GM23338 (cell line): ENCODE results near the gene MAD1L1. TPM values are rescaled to one million over a fixed set of nuclear protein-coding genes. Genes with fewer than 3 reads are reported as not detected.

Experiments
- ATAC-seq: fragments of 200-7000 bp; cut with Tn5 transposase; 3 replicates; pipeline ENCODE4 v1.9.1; 2020
- DNase-seq: peaks from one replicate; pipeline ENCODE4 v3.0.0-alpha.2; 2015; ENCODE audit warnings: low spot score
- H2AFZ ChIP-seq: fragments of 200-600 bp; sonication (generic); 2 replicates; pipeline ENCODE4 v1.8.0; 2016; ENCODE audit warnings: antibody characterized with exemption, mild to moderate bottlenecking, moderate library complexity
- H3F3A ChIP-seq: fragments of 200-600 bp; sonication (generic); replicated peaks from 2 replicates; pipeline ENCODE4 v1.8.0; 2017; ENCODE audit warnings: antibody characterized with exemption, mixed run types, low read depth
- H3K27ac ChIP-seq: fragments of 200-600 bp; sonication (generic); 2 replicates; pipeline ENCODE4 v1.6.1; 2016; ENCODE audit warnings: low read depth
- H3K27me3 ChIP-seq: fragments of 200-600 bp; sonication (generic); 2 replicates; pipeline ENCODE4 v1.8.0; 2016; ENCODE audit warnings: mild to moderate bottlenecking, mixed run types, moderate library complexity; ENCODE audit not compliant: insufficient read depth
- H3K36me3 ChIP-seq: fragments of 200-600 bp; sonication (generic); 2 replicates; pipeline ENCODE4 v1.8.0; 2016; ENCODE audit warnings: mild to moderate bottlenecking; ENCODE audit not compliant: insufficient read depth
- H3K4me1 ChIP-seq: fragments of 200-600 bp; sonication (generic); 2 replicates; pipeline ENCODE4 v1.8.0; 2016; ENCODE audit warnings: mild to moderate bottlenecking, moderate library complexity; ENCODE audit not compliant: insufficient read depth
- H3K4me2 ChIP-seq: fragments of 200-600 bp; sonication (generic); 2 replicates; pipeline ENCODE4 v1.7.1; 2017; ENCODE audit warnings: mixed run types
- H3K4me3 ChIP-seq: fragments of 200-600 bp; sonication (generic); 2 replicates; pipeline ENCODE4 v1.6.1; 2016; ENCODE audit warnings: mixed run types
- H3K79me2 ChIP-seq: fragments of 200-600 bp; sonication (generic); replicated peaks from 2 replicates; pipeline ENCODE4 v1.8.0; 2017; ENCODE audit warnings: mild to moderate bottlenecking; ENCODE audit not compliant: insufficient read depth
- H3K9me2 ChIP-seq: fragments of 200-600 bp; sonication (generic); 2 replicates; pipeline ENCODE4 v1.8.0; 2017; ENCODE audit not compliant: insufficient read depth
- H4K20me1 ChIP-seq: fragments of 200-600 bp; sonication (generic); replicated peaks from 2 replicates; pipeline ENCODE4 v1.8.0; 2017; ENCODE audit warnings: mild to moderate bottlenecking; ENCODE audit not compliant: insufficient read depth
- H3K27ac Mint-ChIP-seq: 2 replicates; pipeline ENCODE4 v1.8.0; 2020; ENCODE audit warnings: inconsistent platforms, mild to moderate bottlenecking, moderate library complexity, mixed read lengths
- H3K27me3 Mint-ChIP-seq: 3 replicates; pipeline ENCODE4 v1.8.0; 2022; ENCODE audit warnings: low read depth, mild to moderate bottlenecking, moderate library complexity, mixed read lengths, inconsistent platforms; ENCODE audit not compliant: insufficient read depth, poor library complexity
- H3K36me3 Mint-ChIP-seq: 3 replicates; pipeline ENCODE4 v1.8.0; 2021; ENCODE audit warnings: low read depth, mild to moderate bottlenecking, inconsistent platforms, moderate library complexity, mixed read lengths
- H3K4me1 Mint-ChIP-seq: 3 replicates; pipeline ENCODE4 v1.8.0; 2020; ENCODE audit warnings: mild to moderate bottlenecking, inconsistent platforms, mixed read lengths
- H3K4me3 Mint-ChIP-seq: 3 replicates; pipeline ENCODE4 v1.8.0; 2021; ENCODE audit warnings: moderate library complexity, mild to moderate bottlenecking, inconsistent platforms, mixed read lengths
- H3K9me3 Mint-ChIP-seq: 3 replicates; pipeline ENCODE4 v1.8.0; 2020; ENCODE audit warnings: moderate library complexity, mild to moderate bottlenecking, inconsistent platforms, mixed read lengths
- CREB1 ChIP-seq: fragments of 250-450 bp; sonication (Bioruptor Pico); IDR thresholded peaks from 2 replicates; pipeline ENCODE4 v1.5.0; 2020; ENCODE audit warnings: low read depth, mild to moderate bottlenecking, moderate library complexity
- CTCF ChIP-seq, 2 experiments: fragments of 200-600 bp in 1 of 2; sonication (generic) in 1 of 2; conservative IDR thresholded peaks; 2 replicates each; pipeline versions ENCODE4 v1.5.1 to v1.6.1; 2016 to 2017; ENCODE audit warnings: antibody characterized with exemption in 2 of 2, low read depth in 2 of 2, mild to moderate bottlenecking in 2 of 2, moderate library complexity in 1 of 2
- ETS1 ChIP-seq: IDR thresholded peaks from 2 replicates; pipeline ENCODE4 v1.6.1; 2016; ENCODE audit warnings: antibody characterized with exemption
- EZH2 ChIP-seq: fragments of 200-600 bp; sonication (generic); IDR thresholded peaks from one replicate; pipeline ENCODE4 v1.8.0; 2017; ENCODE audit warnings: antibody characterized with exemption, mild to moderate bottlenecking, low read depth; ENCODE audit not compliant: unreplicated experiment
- EZH2phosphoT487 ChIP-seq: fragments of 200-600 bp; sonication (generic); IDR thresholded peaks from one replicate; pipeline ENCODE4 v1.8.1; 2018; ENCODE audit warnings: antibody characterized with exemption; ENCODE audit not compliant: unreplicated experiment
- NANOG ChIP-seq: IDR thresholded peaks from 2 replicates; pipeline ENCODE4 v1.6.1; 2016; ENCODE audit warnings: antibody characterized with exemption, borderline replicate concordance
- POLR2AphosphoS5 ChIP-seq: IDR thresholded peaks from 2 replicates; pipeline ENCODE4 v1.6.1; 2016; ENCODE audit warnings: antibody characterized with exemption, low read depth
- STAT1 ChIP-seq: IDR thresholded peaks from one replicate; pipeline ENCODE4 v1.6.1; 2016; ENCODE audit warnings: antibody characterized with exemption; ENCODE audit not compliant: unreplicated experiment
- ZNF114 ChIP-seq: fragments of 250-450 bp; sonication (Bioruptor Pico); IDR thresholded peaks from 2 replicates; pipeline ENCODE4 v1.5.0; 2020; ENCODE audit warnings: mild to moderate bottlenecking, moderate library complexity
- ZNF331 ChIP-seq: fragments of 250-450 bp; sonication (Bioruptor Pico); IDR thresholded peaks from 2 replicates; pipeline ENCODE4 v1.5.0; 2020; ENCODE audit warnings: low read depth, mild to moderate bottlenecking, moderate library complexity
- polyA plus RNA-seq: library from polyadenylated mRNA; unstranded; fragments of >200 nt; fragmentation: Nextera tagmentation; extraction: Ambion mirVana; gene quantifications from 2 replicates; pipeline ENCODE4 v1.2.1, GENCODE V29; 2016
- total RNA-seq: library from RNA; depleted of rRNA; stranded (reverse); fragments of >200 nt; shearing (Covaris generic); gene quantifications from 2 replicates; pipeline ENCODE4 v1.2.3, GENCODE V29; 2014
- TF ChIP-seq, protein P1 (sequence below): fragments of 250-450 bp; sonication (Bioruptor Pico); IDR thresholded peaks from 2 replicates; pipeline ENCODE4 v1.5.0; 2020; ENCODE audit warnings: mild to moderate bottlenecking, moderate library complexity
- TF ChIP-seq, protein P2 (sequence below): IDR thresholded peaks from one replicate; pipeline ENCODE4 v1.6.1; 2018; ENCODE audit warnings: antibody characterized with exemption; ENCODE audit not compliant: unreplicated experiment

MAD1L1 gene
- total and polyA plus RNA-seq, 2 experiments from 2014 or later, result 40.3 to 59.3 TPM

DNA sequence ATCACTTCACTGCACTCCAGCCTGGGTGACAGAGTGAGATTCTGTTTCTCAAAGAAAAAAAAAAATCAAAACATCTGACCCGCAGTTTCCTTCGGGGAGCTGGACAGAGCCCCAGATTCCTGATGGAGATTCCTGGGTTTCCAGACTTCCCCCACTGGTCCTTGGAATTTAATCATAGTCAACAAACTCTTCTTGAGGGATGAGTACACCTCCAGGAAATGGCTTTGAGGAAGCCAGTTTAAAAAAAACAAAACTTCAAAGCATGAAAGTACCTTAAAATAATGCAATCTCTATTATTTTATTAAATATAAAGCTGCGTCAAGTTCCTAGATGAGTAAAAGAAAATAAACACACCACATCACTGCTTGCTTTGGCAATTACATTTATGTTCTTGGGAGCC is 1.2 kb upstream of the MAD1L1 start:
- H4K20me1 ChIP-seq, result peaks cover 12% of the 10 kb centered on the region

More for the DNA sequence above, 1.2 kb upstream of the MAD1L1 start:
- peak overlapping the region; percentile 93 for H3K4me3 ChIP-seq
- H2AFZ ChIP-seq, result no peak overlapping the region
- DNase-seq (no peak), ATAC-seq (no peak)
- peaks cover 19% of the 10 kb centered on the region for H3K4me1 ChIP-seq
- H3K27me3 Mint-ChIP-seq, result peaks cover 10% of the 10 kb centered on the region
- H3K27ac ChIP-seq, result peak overlapping the region; percentile 85; the same call in 1 of the 2 replicates
- peaks cover 46% of the 10 kb centered on the region for H3K79me2 ChIP-seq
- peaks cover 12% of the 10 kb centered on the region for H3K4me1 Mint-ChIP-seq
- no peaks in the 10 kb centered on the region for H3K27me3 ChIP-seq
- peaks cover 17% of the 10 kb centered on the region; the same call in 1 of the 2 replicates for H3F3A ChIP-seq
- H3K36me3 ChIP-seq, result peaks cover 40% of the 10 kb centered on the region
- no peaks in the 10 kb centered on the region for H3K9me2 ChIP-seq
- H3K27ac Mint-ChIP-seq, result no peak overlapping the region
- no peaks in the 10 kb centered on the region for H3K9me3 Mint-ChIP-seq
- peaks cover 57% of the 10 kb centered on the region for H3K36me3 Mint-ChIP-seq
- TF ChIP-seq NANOG, result no peak
- TF ChIP-seq, protein P1, sequence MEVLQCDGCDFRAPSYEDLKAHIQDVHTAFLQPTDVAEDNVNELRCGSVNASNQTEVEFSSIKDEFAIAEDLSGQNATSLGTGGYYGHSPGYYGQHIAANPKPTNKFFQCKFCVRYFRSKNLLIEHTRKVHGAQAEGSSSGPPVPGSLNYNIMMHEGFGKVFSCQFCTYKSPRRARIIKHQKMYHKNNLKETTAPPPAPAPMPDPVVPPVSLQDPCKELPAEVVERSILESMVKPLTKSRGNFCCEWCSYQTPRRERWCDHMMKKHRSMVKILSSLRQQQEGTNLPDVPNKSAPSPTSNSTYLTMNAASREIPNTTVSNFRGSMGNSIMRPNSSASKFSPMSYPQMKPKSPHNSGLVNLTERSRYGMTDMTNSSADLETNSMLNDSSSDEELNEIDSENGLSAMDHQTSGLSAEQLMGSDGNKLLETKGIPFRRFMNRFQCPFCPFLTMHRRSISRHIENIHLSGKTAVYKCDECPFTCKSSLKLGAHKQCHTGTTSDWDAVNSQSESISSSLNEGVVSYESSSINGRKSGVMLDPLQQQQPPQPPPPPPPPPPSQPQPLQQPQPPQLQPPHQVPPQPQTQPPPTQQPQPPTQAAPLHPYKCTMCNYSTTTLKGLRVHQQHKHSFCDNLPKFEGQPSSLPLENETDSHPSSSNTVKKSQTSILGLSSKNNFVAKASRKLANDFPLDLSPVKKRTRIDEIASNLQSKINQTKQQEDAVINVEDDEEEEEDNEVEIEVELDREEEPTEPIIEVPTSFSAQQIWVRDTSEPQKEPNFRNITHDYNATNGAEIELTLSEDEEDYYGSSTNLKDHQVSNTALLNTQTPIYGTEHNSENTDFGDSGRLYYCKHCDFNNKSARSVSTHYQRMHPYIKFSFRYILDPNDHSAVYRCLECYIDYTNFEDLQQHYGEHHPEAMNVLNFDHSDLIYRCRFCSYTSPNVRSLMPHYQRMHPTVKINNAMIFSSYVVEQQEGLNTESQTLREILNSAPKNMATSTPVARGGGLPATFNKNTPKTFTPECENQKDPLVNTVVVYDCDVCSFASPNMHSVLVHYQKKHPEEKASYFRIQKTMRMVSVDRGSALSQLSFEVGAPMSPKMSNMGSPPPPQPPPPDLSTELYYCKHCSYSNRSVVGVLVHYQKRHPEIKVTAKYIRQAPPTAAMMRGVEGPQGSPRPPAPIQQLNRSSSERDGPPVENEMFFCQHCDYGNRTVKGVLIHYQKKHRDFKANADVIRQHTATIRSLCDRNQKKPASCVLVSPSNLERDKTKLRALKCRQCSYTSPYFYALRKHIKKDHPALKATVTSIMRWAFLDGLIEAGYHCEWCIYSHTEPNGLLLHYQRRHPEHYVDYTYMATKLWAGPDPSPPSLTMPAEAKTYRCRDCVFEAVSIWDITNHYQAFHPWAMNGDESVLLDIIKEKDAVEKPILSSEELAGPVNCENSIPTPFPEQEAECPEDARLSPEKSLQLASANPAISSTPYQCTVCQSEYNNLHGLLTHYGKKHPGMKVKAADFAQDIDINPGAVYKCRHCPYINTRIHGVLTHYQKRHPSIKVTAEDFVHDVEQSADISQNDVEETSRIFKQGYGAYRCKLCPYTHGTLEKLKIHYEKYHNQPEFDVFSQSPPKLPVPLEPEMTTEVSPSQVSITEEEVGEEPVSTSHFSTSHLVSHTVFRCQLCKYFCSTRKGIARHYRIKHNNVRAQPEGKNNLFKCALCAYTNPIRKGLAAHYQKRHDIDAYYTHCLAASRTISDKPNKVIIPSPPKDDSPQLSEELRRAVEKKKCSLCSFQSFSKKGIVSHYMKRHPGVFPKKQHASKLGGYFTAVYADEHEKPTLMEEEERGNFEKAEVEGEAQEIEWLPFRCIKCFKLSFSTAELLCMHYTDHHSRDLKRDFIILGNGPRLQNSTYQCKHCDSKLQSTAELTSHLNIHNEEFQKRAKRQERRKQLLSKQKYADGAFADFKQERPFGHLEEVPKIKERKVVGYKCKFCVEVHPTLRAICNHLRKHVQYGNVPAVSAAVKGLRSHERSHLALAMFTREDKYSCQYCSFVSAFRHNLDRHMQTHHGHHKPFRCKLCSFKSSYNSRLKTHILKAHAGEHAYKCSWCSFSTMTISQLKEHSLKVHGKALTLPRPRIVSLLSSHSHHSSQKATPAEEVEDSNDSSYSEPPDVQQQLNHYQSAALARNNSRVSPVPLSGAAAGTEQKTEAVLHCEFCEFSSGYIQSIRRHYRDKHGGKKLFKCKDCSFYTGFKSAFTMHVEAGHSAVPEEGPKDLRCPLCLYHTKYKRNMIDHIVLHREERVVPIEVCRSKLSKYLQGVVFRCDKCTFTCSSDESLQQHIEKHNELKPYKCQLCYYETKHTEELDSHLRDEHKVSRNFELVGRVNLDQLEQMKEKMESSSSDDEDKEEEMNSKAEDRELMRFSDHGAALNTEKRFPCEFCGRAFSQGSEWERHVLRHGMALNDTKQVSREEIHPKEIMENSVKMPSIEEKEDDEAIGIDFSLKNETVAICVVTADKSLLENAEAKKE (CRISPR knock-in tag), result no peak
- no peak for TF ChIP-seq CREB1
- TF ChIP-seq EZH2, result no peak
- no peak for TF ChIP-seq CTCF (conservative IDR thresholded peaks at IDR 0.05; ENCODE audit: low read depth in 2 of 2)
- TF ChIP-seq ETS1, result no peak
- no peak for TF ChIP-seq STAT1
- no peak for TF ChIP-seq ZNF114 (CRISPR knock-in tag)
- TF ChIP-seq, protein P2, sequence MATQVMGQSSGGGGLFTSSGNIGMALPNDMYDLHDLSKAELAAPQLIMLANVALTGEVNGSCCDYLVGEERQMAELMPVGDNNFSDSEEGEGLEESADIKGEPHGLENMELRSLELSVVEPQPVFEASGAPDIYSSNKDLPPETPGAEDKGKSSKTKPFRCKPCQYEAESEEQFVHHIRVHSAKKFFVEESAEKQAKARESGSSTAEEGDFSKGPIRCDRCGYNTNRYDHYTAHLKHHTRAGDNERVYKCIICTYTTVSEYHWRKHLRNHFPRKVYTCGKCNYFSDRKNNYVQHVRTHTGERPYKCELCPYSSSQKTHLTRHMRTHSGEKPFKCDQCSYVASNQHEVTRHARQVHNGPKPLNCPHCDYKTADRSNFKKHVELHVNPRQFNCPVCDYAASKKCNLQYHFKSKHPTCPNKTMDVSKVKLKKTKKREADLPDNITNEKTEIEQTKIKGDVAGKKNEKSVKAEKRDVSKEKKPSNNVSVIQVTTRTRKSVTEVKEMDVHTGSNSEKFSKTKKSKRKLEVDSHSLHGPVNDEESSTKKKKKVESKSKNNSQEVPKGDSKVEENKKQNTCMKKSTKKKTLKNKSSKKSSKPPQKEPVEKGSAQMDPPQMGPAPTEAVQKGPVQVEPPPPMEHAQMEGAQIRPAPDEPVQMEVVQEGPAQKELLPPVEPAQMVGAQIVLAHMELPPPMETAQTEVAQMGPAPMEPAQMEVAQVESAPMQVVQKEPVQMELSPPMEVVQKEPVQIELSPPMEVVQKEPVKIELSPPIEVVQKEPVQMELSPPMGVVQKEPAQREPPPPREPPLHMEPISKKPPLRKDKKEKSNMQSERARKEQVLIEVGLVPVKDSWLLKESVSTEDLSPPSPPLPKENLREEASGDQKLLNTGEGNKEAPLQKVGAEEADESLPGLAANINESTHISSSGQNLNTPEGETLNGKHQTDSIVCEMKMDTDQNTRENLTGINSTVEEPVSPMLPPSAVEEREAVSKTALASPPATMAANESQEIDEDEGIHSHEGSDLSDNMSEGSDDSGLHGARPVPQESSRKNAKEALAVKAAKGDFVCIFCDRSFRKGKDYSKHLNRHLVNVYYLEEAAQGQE, result no peak
- no peak for TF ChIP-seq EZH2phosphoT487
- TF ChIP-seq POLR2AphosphoS5, result no peak
- no peak for TF ChIP-seq ZNF331
- H3K4me2 ChIP-seq, result peak overlapping the region; percentile 96; the same call in 1 of the 2 replicates
- peak overlapping the region; percentile 91 for H3K4me3 Mint-ChIP-seq
